WTC11 (cell line): ENCODE data around the gene SELPLG. TPM values are rescaled to one million over a fixed set of nuclear protein-coding genes. Genes with fewer than 3 reads are reported as not detected.

ENCODE experiments used
- ATAC-seq: fragments of 200-7000 bp; cut with Tn5 transposase; 2 replicates; pipeline ENCODE4 v1.10.0; 2021; ENCODE audit warnings: mild to moderate bottlenecking, moderate library complexity
- Bru-seq: library from RNA; stranded (reverse); fragments of 400-500 nt; gene quantifications from one replicate; lab custom pipeline; 2021; lab: Mats Ljungman, UMichigan
- CTCF ChIA-PET: fragments of 300-600 bp; sonication (Branson Sonifier 250); formaldehyde crosslinking; loops from one replicate; lab custom pipeline; 2021; ENCODE audit warnings: antibody characterized with exemption; lab: Charles Lee
- POLR2A ChIA-PET: fragments of 350-600 bp; sonication (Branson Sonifier 250); formaldehyde crosslinking; loops from one replicate; lab custom pipeline; 2021; ENCODE audit warnings: antibody characterized with exemption; lab: Charles Lee
- DNase-seq: peaks from one replicate; pipeline ENCODE4 v3.0.0; 2021; ENCODE audit warnings: low spot score
- H3K27ac Mint-ChIP-seq: 2 replicates; pipeline ENCODE4 v1.8.0; 2021; ENCODE audit warnings: mixed read lengths
- H3K27me3 Mint-ChIP-seq: 2 replicates; pipeline ENCODE4 v1.8.0; 2021; ENCODE audit warnings: low read depth, mild to moderate bottlenecking, moderate library complexity, mixed read lengths
- H3K36me3 Mint-ChIP-seq: 2 replicates; pipeline ENCODE4 v1.8.0; 2021; ENCODE audit warnings: mixed read lengths
- H3K4me1 Mint-ChIP-seq: 2 replicates; pipeline ENCODE4 v1.8.0; 2022; ENCODE audit warnings: mixed read lengths
- H3K4me3 Mint-ChIP-seq: 2 replicates; pipeline ENCODE4 v1.8.0; 2021; ENCODE audit warnings: mild to moderate bottlenecking, moderate library complexity, mixed read lengths
- H3K9me3 Mint-ChIP-seq: 2 replicates; pipeline ENCODE4 v1.8.0; 2021; ENCODE audit warnings: mixed read lengths
- MXD4 ChIP-seq: fragments of 250-450 bp; sonication (Bioruptor Pico); IDR thresholded peaks from 2 replicates; pipeline ENCODE4 v1.8.0; 2021; ENCODE audit warnings: mild to moderate bottlenecking, moderate library complexity, borderline replicate concordance
- NFYB ChIP-seq: sonication (generic); formaldehyde crosslinking; conservative IDR thresholded peaks from 2 replicates; pipeline ENCODE4 v1.8.0; 2022; ENCODE audit warnings: low read depth, missing genetic modification reagents
- SOX15 ChIP-seq: fragments of 250-450 bp; sonication (Bioruptor Pico); IDR thresholded peaks from 2 replicates; pipeline ENCODE4 v1.9.0; 2021; ENCODE audit warnings: mild to moderate bottlenecking
- TCF7 ChIP-seq: sonication (generic); formaldehyde crosslinking; IDR thresholded peaks from 2 replicates; pipeline ENCODE4 v1.8.0; 2022; ENCODE audit warnings: mild to moderate bottlenecking, low read depth, missing genetic modification reagents, moderate library complexity
- ZNF232 ChIP-seq: sonication (generic); formaldehyde crosslinking; IDR thresholded peaks from 2 replicates; pipeline ENCODE4 v1.8.0; 2022; ENCODE audit warnings: mild to moderate bottlenecking, missing genetic modification reagents
- long read RNA-seq, 3 experiments: library from RNA in 1 of 3; library from capped mRNA in 1 of 3; library from polyadenylated mRNA in 1 of 3; unstranded in 2 of 3; stranded (forward) in 1 of 3; transcript quantifications; one replicate each; pipeline ENCODE4 v2.0.0, GENCODE V29; 2021
- total RNA-seq: library from RNA; stranded (reverse); gene quantifications from 3 replicates; pipeline ENCODE4 v1.2.3, GENCODE V29; 2021
- TF ChIP-seq, protein P1 (sequence below): sonication (generic); formaldehyde crosslinking; conservative IDR thresholded peaks from 2 replicates; pipeline ENCODE4 v1.8.1; 2023; ENCODE audit warnings: mild to moderate bottlenecking, low read depth, missing genetic modification reagents, moderate library complexity
- TF ChIP-seq, protein P2 (sequence below): sonication (generic); formaldehyde crosslinking; IDR thresholded peaks from 2 replicates; pipeline ENCODE4 v1.8.0; 2023; ENCODE audit warnings: missing genetic modification reagents, mild to moderate bottlenecking, borderline replicate concordance
- TF ChIP-seq, protein P3 (sequence below): fragments of 250-450 bp; sonication (Bioruptor Pico); conservative IDR thresholded peaks from 2 replicates; pipeline ENCODE4 v1.9.0; 2021; ENCODE audit warnings: mild to moderate bottlenecking
- TF ChIP-seq, protein P4 (sequence below): sonication (generic); formaldehyde crosslinking; IDR thresholded peaks from 2 replicates; pipeline ENCODE4 v1.8.0; 2023; ENCODE audit warnings: mild to moderate bottlenecking, missing genetic modification reagents

SELPLG gene, protein sequence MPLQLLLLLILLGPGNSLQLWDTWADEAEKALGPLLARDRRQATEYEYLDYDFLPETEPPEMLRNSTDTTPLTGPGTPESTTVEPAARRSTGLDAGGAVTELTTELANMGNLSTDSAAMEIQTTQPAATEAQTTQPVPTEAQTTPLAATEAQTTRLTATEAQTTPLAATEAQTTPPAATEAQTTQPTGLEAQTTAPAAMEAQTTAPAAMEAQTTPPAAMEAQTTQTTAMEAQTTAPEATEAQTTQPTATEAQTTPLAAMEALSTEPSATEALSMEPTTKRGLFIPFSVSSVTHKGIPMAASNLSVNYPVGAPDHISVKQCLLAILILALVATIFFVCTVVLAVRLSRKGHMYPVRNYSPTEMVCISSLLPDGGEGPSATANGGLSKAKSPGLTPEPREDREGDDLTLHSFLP
- total RNA-seq (0.18 to 0.46 TPM (median 0.21 TPM) in 3 replicates), Bru-seq, nascent RNA (percentile 18 among the genes with signal in this experiment)
- long read RNA-seq, experiment 1 = 0 reads
- long read RNA-seq, experiment 2 = 0 reads
- long read RNA-seq, experiment 3 = 0 reads

DNA sequence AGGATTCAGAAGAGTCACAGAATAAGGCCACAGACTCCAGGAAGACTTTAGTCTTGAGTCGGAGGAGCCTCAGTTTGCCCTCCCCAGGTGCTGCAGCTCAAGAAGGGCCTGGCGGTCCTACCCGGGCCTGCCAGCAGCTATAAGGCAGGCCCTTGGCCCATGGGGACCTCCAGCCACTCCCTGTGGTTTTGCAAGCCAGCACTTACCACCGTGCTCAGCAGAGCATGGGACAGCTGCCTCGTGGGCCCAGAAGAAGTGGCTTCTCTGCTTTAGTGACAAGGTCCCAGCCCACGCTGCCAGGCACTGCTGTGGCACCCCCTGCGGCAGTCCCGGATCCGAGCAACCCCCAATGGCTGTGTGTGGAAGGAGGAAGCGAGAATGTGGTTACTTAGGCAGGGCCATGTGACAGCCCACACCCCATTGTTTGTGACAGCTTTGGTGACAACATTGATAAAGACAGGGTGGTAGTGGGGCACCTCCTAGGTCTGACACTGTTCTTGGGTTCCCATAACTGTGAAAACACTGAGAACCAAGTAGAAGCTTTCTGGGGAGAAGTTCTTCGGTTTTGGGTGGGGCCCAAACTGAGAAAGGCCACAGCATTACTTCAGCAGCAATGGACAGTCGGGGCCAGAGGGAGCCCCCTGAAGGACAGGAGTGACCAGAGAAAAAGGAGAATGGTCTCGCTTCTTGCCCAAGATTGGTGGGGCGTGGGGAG is at the start of gene SELPLG:
SELPLG (minus strand) TSS at position 361 of the 715 bp plus-strand sequence. CDS start 9,587 bp downstream, outside the sequence.
- ChIA-PET CTCF (interaction anchor here (1.0 to 1.9 kb wide), 4 partner anchors 14 to 168 kb away, joined by 4 to 6 read pairs (median 4); no protein-coding TSS in a partner anchor), POLR2A (interaction anchor here (0.6 kb wide), 1 partner anchor 71 kb away, joined by 4 read pairs; the partner anchor contains the start of gene ISCU)
- Mint-ChIP-seq H3K27ac (peak within 1 kb of the TSS; percentile 32; the same call in 1 of the 2 replicates), H3K27me3 (no peaks in the 10 kb centered on the region), H3K36me3 (no peaks in the 10 kb centered on the region), H3K9me3 (no peaks in the 10 kb centered on the region), H3K4me3 (no peak within 1 kb of the TSS), H3K4me1 (peaks cover 49% of the 10 kb centered on the region)
- no peak for DNase-seq
- TF ChIP-seq MXD4 (CRISPR knock-in tag) (no peak), ZNF232 (CRISPR knock-in tag) (no peak), TCF7 (CRISPR knock-in tag) (no peak), NFYB (no peak), SOX15 (no peak)
- TF ChIP-seq, protein P1, sequence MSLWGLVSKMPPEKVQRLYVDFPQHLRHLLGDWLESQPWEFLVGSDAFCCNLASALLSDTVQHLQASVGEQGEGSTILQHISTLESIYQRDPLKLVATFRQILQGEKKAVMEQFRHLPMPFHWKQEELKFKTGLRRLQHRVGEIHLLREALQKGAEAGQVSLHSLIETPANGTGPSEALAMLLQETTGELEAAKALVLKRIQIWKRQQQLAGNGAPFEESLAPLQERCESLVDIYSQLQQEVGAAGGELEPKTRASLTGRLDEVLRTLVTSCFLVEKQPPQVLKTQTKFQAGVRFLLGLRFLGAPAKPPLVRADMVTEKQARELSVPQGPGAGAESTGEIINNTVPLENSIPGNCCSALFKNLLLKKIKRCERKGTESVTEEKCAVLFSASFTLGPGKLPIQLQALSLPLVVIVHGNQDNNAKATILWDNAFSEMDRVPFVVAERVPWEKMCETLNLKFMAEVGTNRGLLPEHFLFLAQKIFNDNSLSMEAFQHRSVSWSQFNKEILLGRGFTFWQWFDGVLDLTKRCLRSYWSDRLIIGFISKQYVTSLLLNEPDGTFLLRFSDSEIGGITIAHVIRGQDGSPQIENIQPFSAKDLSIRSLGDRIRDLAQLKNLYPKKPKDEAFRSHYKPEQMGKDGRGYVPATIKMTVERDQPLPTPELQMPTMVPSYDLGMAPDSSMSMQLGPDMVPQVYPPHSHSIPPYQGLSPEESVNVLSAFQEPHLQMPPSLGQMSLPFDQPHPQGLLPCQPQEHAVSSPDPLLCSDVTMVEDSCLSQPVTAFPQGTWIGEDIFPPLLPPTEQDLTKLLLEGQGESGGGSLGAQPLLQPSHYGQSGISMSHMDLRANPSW (CRISPR knock-in tag) = no peak
- TF ChIP-seq, protein P2, sequence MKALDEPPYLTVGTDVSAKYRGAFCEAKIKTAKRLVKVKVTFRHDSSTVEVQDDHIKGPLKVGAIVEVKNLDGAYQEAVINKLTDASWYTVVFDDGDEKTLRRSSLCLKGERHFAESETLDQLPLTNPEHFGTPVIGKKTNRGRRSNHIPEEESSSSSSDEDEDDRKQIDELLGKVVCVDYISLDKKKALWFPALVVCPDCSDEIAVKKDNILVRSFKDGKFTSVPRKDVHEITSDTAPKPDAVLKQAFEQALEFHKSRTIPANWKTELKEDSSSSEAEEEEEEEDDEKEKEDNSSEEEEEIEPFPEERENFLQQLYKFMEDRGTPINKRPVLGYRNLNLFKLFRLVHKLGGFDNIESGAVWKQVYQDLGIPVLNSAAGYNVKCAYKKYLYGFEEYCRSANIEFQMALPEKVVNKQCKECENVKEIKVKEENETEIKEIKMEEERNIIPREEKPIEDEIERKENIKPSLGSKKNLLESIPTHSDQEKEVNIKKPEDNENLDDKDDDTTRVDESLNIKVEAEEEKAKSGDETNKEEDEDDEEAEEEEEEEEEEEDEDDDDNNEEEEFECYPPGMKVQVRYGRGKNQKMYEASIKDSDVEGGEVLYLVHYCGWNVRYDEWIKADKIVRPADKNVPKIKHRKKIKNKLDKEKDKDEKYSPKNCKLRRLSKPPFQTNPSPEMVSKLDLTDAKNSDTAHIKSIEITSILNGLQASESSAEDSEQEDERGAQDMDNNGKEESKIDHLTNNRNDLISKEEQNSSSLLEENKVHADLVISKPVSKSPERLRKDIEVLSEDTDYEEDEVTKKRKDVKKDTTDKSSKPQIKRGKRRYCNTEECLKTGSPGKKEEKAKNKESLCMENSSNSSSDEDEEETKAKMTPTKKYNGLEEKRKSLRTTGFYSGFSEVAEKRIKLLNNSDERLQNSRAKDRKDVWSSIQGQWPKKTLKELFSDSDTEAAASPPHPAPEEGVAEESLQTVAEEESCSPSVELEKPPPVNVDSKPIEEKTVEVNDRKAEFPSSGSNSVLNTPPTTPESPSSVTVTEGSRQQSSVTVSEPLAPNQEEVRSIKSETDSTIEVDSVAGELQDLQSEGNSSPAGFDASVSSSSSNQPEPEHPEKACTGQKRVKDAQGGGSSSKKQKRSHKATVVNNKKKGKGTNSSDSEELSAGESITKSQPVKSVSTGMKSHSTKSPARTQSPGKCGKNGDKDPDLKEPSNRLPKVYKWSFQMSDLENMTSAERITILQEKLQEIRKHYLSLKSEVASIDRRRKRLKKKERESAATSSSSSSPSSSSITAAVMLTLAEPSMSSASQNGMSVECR (CRISPR knock-in tag) = no peak
- TF ChIP-seq, protein P3, sequence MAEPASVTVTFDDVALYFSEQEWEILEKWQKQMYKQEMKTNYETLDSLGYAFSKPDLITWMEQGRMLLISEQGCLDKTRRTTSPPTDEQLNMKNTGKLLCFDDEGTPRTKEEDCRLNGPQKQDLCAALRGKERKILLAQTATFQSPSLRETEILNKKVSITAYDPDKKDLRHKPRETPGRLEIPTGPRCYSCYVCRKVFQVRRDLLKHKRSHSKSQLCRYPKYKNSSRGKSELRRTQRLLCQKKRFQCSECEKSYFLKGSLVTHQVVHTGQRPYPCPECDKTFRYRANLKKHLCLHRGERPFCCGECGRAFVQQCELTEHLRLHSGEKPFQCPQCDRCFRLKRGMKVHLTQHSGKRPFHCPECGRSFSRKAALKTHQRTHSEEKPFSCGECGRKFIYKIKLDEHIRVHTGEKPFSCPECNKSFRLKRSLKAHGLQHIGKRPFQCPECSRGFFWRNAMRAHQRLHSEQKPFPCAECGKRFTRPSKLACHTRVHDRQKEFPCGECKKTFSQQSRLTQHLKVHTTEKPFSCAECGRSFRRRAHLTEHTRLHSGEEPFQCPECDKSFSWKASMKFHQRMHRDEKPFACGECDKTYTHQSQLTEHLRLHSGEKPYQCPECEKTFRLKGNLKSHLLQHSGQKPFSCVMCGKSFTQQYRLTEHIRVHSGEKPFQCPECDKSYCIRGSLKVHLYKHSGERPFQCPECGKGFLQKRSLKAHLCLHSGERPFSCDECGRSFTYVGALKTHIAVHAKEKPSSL (CRISPR knock-in tag) = no peak
- TF ChIP-seq, protein P4, sequence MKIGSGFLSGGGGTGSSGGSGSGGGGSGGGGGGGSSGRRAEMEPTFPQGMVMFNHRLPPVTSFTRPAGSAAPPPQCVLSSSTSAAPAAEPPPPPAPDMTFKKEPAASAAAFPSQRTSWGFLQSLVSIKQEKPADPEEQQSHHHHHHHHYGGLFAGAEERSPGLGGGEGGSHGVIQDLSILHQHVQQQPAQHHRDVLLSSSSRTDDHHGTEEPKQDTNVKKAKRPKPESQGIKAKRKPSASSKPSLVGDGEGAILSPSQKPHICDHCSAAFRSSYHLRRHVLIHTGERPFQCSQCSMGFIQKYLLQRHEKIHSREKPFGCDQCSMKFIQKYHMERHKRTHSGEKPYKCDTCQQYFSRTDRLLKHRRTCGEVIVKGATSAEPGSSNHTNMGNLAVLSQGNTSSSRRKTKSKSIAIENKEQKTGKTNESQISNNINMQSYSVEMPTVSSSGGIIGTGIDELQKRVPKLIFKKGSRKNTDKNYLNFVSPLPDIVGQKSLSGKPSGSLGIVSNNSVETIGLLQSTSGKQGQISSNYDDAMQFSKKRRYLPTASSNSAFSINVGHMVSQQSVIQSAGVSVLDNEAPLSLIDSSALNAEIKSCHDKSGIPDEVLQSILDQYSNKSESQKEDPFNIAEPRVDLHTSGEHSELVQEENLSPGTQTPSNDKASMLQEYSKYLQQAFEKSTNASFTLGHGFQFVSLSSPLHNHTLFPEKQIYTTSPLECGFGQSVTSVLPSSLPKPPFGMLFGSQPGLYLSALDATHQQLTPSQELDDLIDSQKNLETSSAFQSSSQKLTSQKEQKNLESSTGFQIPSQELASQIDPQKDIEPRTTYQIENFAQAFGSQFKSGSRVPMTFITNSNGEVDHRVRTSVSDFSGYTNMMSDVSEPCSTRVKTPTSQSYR (CRISPR knock-in tag) = no peak
- no peak for ATAC-seq
